Hematopoietic multipotent progenitor cell treated with erythropoietin and hydrocortisone succinate and interleukin-3 and kit ligand, for 17 days (in vitro differentiated cells): ENCODE data around the gene KCNA2.

Experiments used
- DNase-seq: peaks from one replicate; pipeline ENCODE4 v3.0.0-alpha.2; 2015; ENCODE audit warnings: low spot score

KCNA2 gene

GRCh38 chr1:110566836-110567235 is 39.3 kb downstream of the KCNA2 start:
- no peak for DNase-seq

DNA sequence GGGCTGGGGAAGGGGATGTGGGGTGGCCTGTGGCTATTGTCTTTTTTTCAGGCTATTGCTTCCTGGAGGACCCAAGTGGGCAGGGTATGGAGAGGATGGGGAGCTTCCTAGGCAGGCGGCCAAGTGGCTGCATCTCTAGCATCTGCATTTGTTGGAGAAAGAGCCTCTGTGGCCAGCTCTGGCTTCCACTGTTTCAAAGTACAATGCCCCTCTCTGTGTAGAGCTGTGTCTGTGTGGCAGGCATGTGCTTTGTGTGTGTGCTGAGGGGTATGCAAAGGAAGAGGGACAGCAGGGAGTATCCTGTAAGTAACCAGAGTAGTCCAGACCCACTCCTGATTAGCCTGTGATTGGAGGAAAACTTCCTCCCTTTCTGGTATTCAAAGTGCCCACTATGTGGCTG is 40.6 kb downstream of the KCNA2 start:
- DNase-seq: no peak

DNA sequence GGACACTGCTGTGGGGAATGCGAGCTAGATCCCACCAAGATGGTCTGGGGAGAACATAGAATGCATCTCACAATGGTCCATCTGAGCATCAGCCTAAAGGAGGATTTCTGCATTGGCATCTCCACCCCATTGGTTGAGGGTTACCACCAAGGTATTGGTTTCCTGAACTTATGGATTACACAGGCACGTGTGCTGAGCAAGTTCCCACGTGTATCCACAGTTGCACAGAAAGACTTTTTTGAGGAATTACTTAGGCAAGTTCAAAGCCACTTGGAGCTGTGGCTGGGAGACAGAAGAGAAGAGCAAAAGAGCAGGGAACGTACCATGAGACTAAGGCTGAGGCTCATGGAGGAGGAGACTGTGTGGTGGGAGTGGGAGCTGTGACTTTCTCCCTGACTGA is 43.1 kb downstream of the KCNA2 start:
- no peak for DNase-seq

- DNase-seq: no peak
These were observed 44.6 kb downstream of the KCNA2 start for GRCh38 chr1:110561596-110561995.

DNA sequence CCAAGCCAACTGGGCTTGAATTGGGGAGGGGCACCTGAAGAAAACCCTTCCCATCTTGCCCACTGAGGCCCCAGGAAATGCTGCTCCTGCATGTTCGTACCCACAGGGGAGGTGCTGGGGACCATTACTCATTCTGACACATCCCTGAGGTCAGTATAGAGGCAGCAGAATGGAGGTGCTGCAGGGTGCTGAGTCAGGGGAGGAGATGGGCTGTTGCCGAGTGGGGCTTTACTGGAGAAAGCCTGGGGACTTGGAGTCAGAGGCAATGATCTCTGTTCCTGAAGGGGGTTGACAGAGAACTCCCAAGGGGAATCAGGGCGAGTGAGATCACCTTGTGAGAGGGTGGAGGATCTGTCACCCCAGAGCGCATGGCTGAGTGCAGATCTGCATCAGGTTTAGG is 47.0 kb downstream of the KCNA2 start:
- no peak for DNase-seq

GRCh38 chr1:110557481-110557880 is 48.7 kb downstream of the KCNA2 start:
- no peak for DNase-seq

- DNase-seq: no peak
These were observed 49.7 kb downstream of the KCNA2 start for GRCh38 chr1:110556471-110556807.

- DNase-seq: no peak
These were observed 50.2 kb downstream of the KCNA2 start for GRCh38 chr1:110555807-110556470.

- DNase-seq: no peak
These were observed 51.0 kb downstream of the KCNA2 start for GRCh38 chr1:110554871-110555801.

- DNase-seq: no peak
These were observed 54.8 kb downstream of the KCNA2 start for GRCh38 chr1:110551278-110551809.

DNA sequence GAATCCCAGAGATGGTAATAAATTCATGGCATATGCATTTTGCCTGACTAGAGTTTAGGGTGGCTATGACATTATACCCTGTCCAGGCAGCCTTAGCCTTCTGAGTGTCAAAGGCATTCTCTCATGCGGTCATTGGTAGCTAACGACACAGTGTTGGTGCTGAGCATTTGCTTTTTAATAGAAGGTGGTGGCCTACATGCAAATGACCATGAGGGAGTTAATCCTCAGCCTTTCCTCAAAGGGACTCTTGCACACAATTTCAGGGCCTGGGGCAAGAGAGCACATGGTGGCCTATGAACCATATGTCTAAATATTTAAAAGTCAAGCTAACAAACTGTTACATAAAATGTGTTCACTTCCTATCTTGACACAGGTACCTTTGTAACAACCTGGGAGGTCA is 56.3 kb downstream of the KCNA2 start:
- DNase-seq: no peak

DNA sequence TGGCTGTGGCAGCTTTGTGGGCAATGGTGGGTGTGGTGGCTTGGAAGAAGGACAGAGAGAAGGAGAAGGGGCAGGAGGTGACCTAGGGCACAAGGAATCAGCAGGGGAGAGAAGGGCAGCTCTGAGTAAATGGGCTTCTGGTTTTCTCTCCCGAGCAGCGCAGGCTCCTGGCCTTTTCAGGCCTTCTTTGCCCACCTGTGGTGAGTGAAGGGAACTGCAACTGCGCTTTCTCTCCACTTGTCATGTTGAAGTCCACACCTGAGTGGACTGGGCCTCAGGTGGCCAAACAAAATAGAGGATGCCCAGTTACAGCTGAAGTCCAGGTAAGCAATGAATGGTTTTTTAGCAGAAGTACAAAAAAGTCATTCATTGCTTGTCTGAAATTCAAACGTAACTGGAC is 57.8 kb downstream of the KCNA2 start:
- DNase-seq: no peak

- no peak for DNase-seq
These were observed 59.1 kb downstream of the KCNA2 start for GRCh38 chr1:110547017-110547416.

GRCh38 chr1:110545492-110545891 is 60.7 kb downstream of the KCNA2 start:
- no peak for DNase-seq

DNA sequence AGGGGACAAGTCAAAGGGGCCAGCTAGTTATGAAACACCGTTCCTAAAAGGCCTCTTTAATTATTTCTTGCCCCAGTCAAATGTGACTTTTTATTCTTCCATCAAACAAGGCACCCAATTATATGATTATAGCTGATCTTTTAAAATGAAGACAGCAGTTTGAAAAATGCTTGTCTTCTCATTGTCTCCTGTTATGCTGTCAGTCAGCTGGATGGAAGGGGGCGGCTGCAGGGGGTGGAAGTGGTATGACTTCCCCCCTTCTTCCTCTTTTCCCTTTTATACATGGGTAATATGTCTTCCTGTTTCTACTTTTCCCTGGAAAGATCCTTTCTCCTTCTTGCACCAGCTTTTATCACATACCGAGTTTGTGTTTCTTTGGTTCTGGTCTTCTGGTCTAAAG is 61.4 kb downstream of the KCNA2 start:
- DNase-seq: no peak
